Common myeloid progenitor, CD34-positive (primary cell): ENCODE measurements around the gene MSH5.
"Not testable (repeated sequence)": the region's sequence is repeated elsewhere in the genome, so short reads cannot be mapped to it uniquely, and the experiment has no call there.

Experiments
- CTCF ChIA-PET: fragments of 350-600 bp; sonication (Branson Sonifier 250); formaldehyde crosslinking; loops from one replicate; lab custom pipeline; 2021; ENCODE audit warnings: antibody characterized with exemption; lab: Charles Lee
- POLR2A ChIA-PET: fragments of 350-600 bp; sonication (Branson Sonifier 250); formaldehyde crosslinking; loops from one replicate; lab custom pipeline; 2021; ENCODE audit warnings: antibody characterized with exemption; lab: Charles Lee
- DNase-seq, 3 donors: peaks; one replicate each; pipeline versions ENCODE4 v3.0.0 to v3.0.0-alpha.2; 2013
- H3K27ac ChIP-seq, 2 experiments: 1 replicate in 1 of 2; 2 replicates in 1 of 2; pipeline ENCODE4 v1.7.0; 2013; ENCODE audit warnings: inconsistent platforms in 2 of 2, low read length in 2 of 2, mild to moderate bottlenecking in 2 of 2, low read depth in 1 of 2, moderate library complexity in 1 of 2; ENCODE audit not compliant: severe bottlenecking in 2 of 2, insufficient read depth in 1 of 2, poor library complexity in 1 of 2
- H3K27me3 ChIP-seq, 5 experiments: replicated peaks in 2 of 5; 1 replicate in 3 of 5; 2 replicates in 2 of 5; pipeline versions ENCODE4 v1.6.1 to v1.7.0; 2013; ENCODE audit warnings: low read length in 4 of 5, mild to moderate bottlenecking in 2 of 5, moderate library complexity in 2 of 5, inconsistent platforms in 1 of 5; ENCODE audit not compliant: insufficient read depth in 5 of 5, control insufficient read depth in 4 of 5
- H3K36me3 ChIP-seq, 4 experiments: 1 replicate in 2 of 4; 2 replicates in 2 of 4; pipeline versions ENCODE4 v1.6.1 to v1.7.0; 2013; ENCODE audit warnings: low read length in 3 of 4, control low read depth in 1 of 4, mild to moderate bottlenecking in 1 of 4; ENCODE audit not compliant: control insufficient read depth in 4 of 4, insufficient read depth in 4 of 4
- H3K4me1 ChIP-seq, 4 experiments: 1 replicate in 3 of 4; 2 replicates in 1 of 4; pipeline versions ENCODE4 v1.6.1 to v1.7.1; 2013; ENCODE audit warnings: low read length in 3 of 4, mild to moderate bottlenecking in 3 of 4, control low read depth in 1 of 4, inconsistent platforms in 1 of 4, moderate library complexity in 1 of 4; ENCODE audit not compliant: control insufficient read depth in 4 of 4, insufficient read depth in 4 of 4; ENCODE audit errors: control extremely low read depth in 1 of 4
- H3K4me3 ChIP-seq, 7 experiments: 1 replicate in 4 of 7; 2 replicates in 3 of 7; pipeline versions ENCODE4 v1.5.1 to v1.7.0; 2013; ENCODE audit warnings: mild to moderate bottlenecking in 7 of 7, low read length in 6 of 7, moderate library complexity in 6 of 7, inconsistent platforms in 2 of 7, low read depth in 2 of 7, control low read depth in 1 of 7; ENCODE audit not compliant: insufficient read depth in 4 of 7, control insufficient read depth in 1 of 7; ENCODE audit errors: extremely low read depth in 1 of 7
- H3K9me3 ChIP-seq, 5 experiments: 1 replicate in 4 of 5; 2 replicates in 1 of 5; pipeline versions ENCODE4 v1.6.1 to v1.7.1; 2013; ENCODE audit warnings: low read length in 4 of 5, mild to moderate bottlenecking in 2 of 5, inconsistent platforms in 1 of 5, low read depth in 1 of 5, moderate library complexity in 1 of 5; ENCODE audit not compliant: control insufficient read depth in 4 of 5, insufficient read depth in 2 of 5; ENCODE audit errors: control extremely low read depth in 1 of 5
- WGBS: methylation state at CpG from one replicate; pipeline ENCODE4 v1.1.5; 2013; ENCODE audit not compliant: insufficient coverage; 5-methylcytosine and 5-hydroxymethylcytosine counted together

Gene MSH5

DNA sequence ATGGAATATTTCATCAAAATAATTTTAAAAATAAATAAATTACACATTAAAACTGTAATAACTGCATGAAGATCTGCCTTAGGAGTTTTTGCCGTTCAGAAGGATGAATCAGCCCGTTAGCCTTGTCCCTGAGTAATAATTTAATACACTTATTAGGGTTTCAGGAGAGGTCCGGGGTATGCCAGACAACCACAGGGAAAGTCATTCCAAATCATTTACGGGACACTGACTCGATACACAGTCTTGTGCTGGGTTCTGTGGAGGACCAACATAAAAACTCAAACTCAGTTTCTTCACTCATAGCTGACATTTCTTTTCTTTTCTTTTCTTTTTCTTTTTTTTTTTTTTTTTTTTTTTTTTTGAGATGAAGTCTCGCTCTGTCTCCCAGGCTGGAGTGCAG is 33.9 kb upstream of the MSH5 start:
- no peak overlapping the region for H3K4me3 ChIP-seq
- POLR2A ChIA-PET: interaction anchor here (0.5 kb wide), 1 partner anchor 40 kb away, joined by 3 read pairs; the partner anchor contains the start of gene CSNK2B
- no peak for DNase-seq
- no peaks in the 10 kb centered on the region for H3K27me3 ChIP-seq
- CTCF ChIA-PET: no interaction called here
- H3K27ac ChIP-seq: no peak overlapping the region
- H3K9me3 ChIP-seq: no peaks in the 10 kb centered on the region
- H3K4me1 ChIP-seq: peaks cover 2 to 34% (median 23%) of the 10 kb centered on the region in 4 experiments
- WGBS: 97% methylated on average over 6 of the region's 6 CpGs
- H3K36me3 ChIP-seq: peaks cover 0 to 2% (median under 1%) of the 10 kb centered on the region in 4 experiments

GRCh38 chr6:31706599-31706998 is 33.2 kb upstream of the MSH5 start, which contains the start of gene LY6G6F:
TSS of gene LY6G6F (plus strand) at chr6:31706866. CDS start at chr6:31706907, 41 bp downstream.
- no peak within 1 kb of the TSS for H3K4me3 ChIP-seq
- no peaks in the 10 kb centered on the region for H3K9me3 ChIP-seq
- ChIA-PET CTCF (interaction anchor here (1.0 kb wide), 1 partner anchor 18 kb away, joined by 5 read pairs; no protein-coding TSS in a partner anchor), POLR2A (interaction anchor here (0.5 kb wide), 1 partner anchor 41 kb away, joined by 3 read pairs; the partner anchor contains the start of gene CSNK2B)
- WGBS: 92% methylated on average over 3 of the region's 3 CpGs
- no peaks in the 10 kb centered on the region for H3K36me3 ChIP-seq
- no peak within 1 kb of the TSS for H3K27ac ChIP-seq
- H3K27me3 ChIP-seq: no peaks in the 10 kb centered on the region
- H3K4me1 ChIP-seq: peaks cover 3 to 34% (median 27%) of the 10 kb centered on the region in 4 experiments
- DNase-seq: no peak

GRCh38 chr6:31707701-31708100 is 32.1 kb upstream of the MSH5 start:
- DNase-seq: no peak
- H3K4me1 ChIP-seq: peaks cover 3 to 36% (median 29%) of the 10 kb centered on the region in 4 experiments
- no peak overlapping the region for H3K4me3 ChIP-seq
- ChIA-PET POLR2A (no interaction called here), CTCF (interaction anchor here (1.4 kb wide), 1 partner anchor 21 kb away, joined by 3 read pairs; no protein-coding TSS in a partner anchor)
- no peaks in the 10 kb centered on the region for H3K27me3 ChIP-seq
- H3K9me3 ChIP-seq: no peaks in the 10 kb centered on the region
- 93% methylated on average over 10 of the region's 10 CpGs for WGBS
- H3K36me3 ChIP-seq: no peaks in the 10 kb centered on the region
- H3K27ac ChIP-seq: no peak overlapping the region

GRCh38 chr6:31708224-31708623 is 31.6 kb upstream of the MSH5 start:
- H3K4me3 ChIP-seq: no peak overlapping the region
- ChIA-PET POLR2A (no interaction called here), CTCF (interaction anchor here (0.9 to 1.4 kb wide), 2 partner anchors 21 to 62 kb away, joined by 3 read pairs; no protein-coding TSS in a partner anchor)
- no peaks in the 10 kb centered on the region for H3K9me3 ChIP-seq
- H3K27me3 ChIP-seq: no peaks in the 10 kb centered on the region
- 95% methylated on average over 2 of the region's 3 CpGs for WGBS
- peaks cover 3 to 36% (median 29%) of the 10 kb centered on the region in 4 experiments for H3K4me1 ChIP-seq
- no peak for DNase-seq
- no peak overlapping the region for H3K27ac ChIP-seq
- H3K36me3 ChIP-seq: no peaks in the 10 kb centered on the region

DNA sequence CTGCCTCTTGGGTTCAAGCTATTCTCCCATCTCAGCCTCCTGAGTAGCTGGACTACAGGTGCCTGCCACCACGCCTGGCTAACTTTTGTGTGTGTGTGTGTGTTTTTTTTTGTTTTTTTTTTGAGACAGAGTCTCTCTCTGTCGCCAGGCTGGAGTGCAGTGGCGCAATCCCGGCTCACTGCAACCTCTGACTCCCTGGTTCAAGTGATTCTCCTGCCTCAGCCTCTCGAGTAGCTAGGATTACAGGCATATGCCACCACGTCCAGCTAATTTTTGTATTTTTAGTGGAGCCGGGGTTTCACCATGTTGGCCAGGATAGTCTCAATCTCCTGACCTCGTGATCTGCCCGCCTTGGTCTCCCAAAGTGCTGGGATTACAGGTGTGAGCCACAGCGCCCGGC is 30.6 kb upstream of the MSH5 start:
- CTCF ChIA-PET: interaction anchor here (0.6 to 1.4 kb wide), 3 partner anchors 14 to 61 kb away, joined by 3 read pairs; partner anchors contain the start of gene MPIG6B
- 100% methylated on average over 7 of the region's 11 CpGs for WGBS
- H3K9me3 ChIP-seq, H3K4me3 ChIP-seq, H3K27me3 ChIP-seq, H3K36me3 ChIP-seq, POLR2A ChIA-PET, DNase-seq, H3K27ac ChIP-seq: not testable (repeated sequence)
- H3K4me1 ChIP-seq: peaks cover 3 to 40% (median 28%) of the 10 kb centered on the region in 4 experiments

DNA sequence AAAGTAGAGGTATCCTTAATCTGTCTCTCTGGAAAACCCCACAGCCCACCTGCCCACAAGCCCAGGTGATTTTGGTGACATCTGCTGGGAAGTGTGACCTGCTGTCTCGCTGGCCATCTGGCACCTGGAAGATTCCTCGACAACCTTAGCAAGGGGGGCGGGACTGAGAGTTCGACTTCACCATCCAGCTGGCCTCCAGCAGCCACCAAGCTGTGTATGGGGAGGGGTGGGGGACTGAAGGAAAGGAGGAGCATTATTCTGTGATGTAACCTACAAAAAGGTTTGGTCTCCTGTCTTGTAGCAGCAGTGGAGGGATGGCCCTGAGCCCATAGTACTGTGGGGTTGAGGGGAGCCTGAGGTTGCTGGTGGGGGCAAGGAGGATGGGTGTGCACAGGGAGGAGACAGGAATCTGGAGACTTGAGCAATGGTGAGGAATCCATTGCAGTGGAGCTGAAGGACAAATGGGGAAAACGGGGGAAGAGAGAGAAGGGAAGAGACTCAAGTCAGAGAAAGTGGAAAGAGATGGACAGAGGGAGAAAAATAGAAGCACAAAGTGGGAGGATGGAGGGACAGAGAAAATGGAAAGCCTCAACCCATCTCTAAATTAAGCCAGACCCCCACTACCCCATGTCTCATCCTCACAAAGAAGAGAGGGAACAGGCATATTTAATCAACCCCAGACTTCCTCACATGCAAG is 29.1 kb upstream of the MSH5 start:
- Histone ChIP-seq H3K4me3 (peak overlapping the region in 2 of 7 experiments; percentile 36 to 48), H3K9me3 (no peaks in the 10 kb centered on the region), H3K4me1 (peaks cover 5 to 52% (median 36%) of the 10 kb centered on the region in 4 experiments), H3K36me3 (no peaks in the 10 kb centered on the region), H3K27ac (peak overlapping the region in 1 of 2 experiments; percentile 29), H3K27me3 (no peaks in the 10 kb centered on the region)
- CTCF ChIA-PET: interaction anchor here (0.7 to 7.1 kb wide), 14 partner anchors 8 to 159 kb away, joined by 3 to 136 read pairs (median 6); partner anchors contain the start of genes ABHD16A, DDAH2, LY6G6C and MPIG6B
- DNase-seq: peak in 1 of 3 donors; percentile 26
- POLR2A ChIA-PET: interaction anchor here (0.6 to 2.8 kb wide), 10 partner anchors 8 to 119 kb away, joined by 3 to 16 read pairs (median 5); partner anchors contain the start of genes ABHD16A, DDAH2, HSPA1B and MPIG6B
- WGBS: 73% methylated on average over 4 of the region's 5 CpGs
